ENCODE results near the gene CKAP2L. TPM values are rescaled to one million over a fixed set of nuclear protein-coding genes. Genes with fewer than 3 reads are reported as not detected.
"Not testable (repeated sequence)": the region's sequence is repeated elsewhere in the genome, so short reads cannot be mapped to it uniquely, and the experiment has no call there.

Gene CKAP2L
- total RNA-seq, 1 donor: 10.4 TPM

GRCh38 chr2:112712903-112713584, 51.4 kb downstream of the CKAP2L start:
- no peak overlapping the region for H3K4me3 ChIP-seq (ENCODE audit: low read depth, low read length)
- TF ChIP-seq CTCF (IDR thresholded peaks at IDR 0.05; ENCODE audit: insufficient read depth, low read depth, low read length): no peak
- peak; percentile 86 for DNase-seq (ENCODE audit: low read depth)

- no peak for TF ChIP-seq CTCF (IDR thresholded peaks at IDR 0.05; ENCODE audit: insufficient read depth, low read depth, low read length)
- DNase-seq (ENCODE audit: low read depth): no peak
- H3K4me3 ChIP-seq (ENCODE audit: low read depth, low read length): no peak overlapping the region
These were observed 51.9 kb downstream of the CKAP2L start for GRCh38 chr2:112712465-112712864.

DNA sequence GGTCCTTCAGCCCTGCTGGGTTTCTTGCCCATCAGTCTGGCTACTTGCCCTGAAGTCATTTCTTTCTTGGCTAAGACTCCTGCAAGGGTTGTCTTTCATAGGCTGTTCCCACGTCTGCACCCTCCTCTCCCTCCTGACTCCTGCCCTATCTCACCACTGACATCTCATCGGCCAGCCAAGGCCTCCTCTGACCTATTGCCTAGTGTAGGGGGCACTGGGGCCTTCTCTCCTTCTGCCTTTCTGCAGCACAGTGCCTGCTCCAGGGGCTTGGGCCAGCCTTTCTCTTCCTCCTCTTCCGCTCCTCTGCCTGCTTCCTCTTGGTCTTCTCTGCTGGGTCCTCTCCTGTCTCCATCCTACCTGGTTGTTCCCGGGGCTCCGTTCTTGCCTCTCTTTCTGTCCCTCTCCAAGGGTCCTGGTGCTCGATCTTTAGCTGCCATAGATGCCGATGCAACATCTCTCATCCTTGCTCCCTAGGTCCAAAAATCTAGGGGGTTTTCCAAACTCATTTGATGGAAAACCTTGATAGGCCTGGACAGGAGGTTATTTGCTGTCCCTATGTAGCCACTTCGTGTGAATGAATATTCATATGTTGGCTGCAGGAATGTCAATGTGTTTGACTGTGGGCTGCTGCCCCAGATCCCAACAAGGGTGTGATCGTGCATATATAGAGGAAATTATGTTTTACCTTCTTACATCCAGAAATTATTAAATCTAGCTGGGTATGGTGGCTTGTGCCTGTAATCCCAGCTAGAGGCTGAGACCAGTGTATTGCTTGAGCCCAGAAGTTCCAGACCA, 53.3 kb downstream of the CKAP2L start:
- H3K4me3 ChIP-seq (ENCODE audit: low read depth, low read length): no peak overlapping the region
- no peak for TF ChIP-seq CTCF (IDR thresholded peaks at IDR 0.05; ENCODE audit: insufficient read depth, low read depth, low read length)
- no peak for DNase-seq (ENCODE audit: low read depth)

- no peak for DNase-seq (ENCODE audit: low read depth)
- TF ChIP-seq CTCF (IDR thresholded peaks at IDR 0.05; ENCODE audit: insufficient read depth, low read depth, low read length): no peak
- no peak overlapping the region for H3K4me3 ChIP-seq (ENCODE audit: low read depth, low read length)
These were observed 54.7 kb downstream of the CKAP2L start for GRCh38 chr2:112709703-112710102.

DNA sequence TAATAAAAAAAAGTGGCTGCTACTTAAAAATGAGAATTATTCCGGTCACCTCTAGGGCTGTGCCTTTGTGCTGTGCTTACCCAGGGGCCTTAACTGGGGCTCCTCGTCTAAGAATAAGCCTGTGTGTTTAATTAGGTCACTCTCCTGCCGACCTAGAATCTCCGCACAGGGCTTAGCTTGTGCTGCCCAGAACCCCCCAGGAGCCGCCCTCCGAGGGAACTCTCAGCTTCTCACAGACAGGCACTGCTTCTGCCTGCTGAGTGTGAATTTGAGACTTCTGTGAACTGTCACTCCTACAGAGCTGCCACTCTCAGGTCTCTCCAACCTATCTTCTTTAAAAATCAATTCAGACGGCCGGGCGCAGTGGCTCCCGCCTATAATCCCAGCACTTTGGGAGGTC, 55.4 kb downstream of the CKAP2L start:
- DNase-seq (ENCODE audit: low read depth): no peak
- no peak for TF ChIP-seq CTCF (IDR thresholded peaks at IDR 0.05; ENCODE audit: insufficient read depth, low read depth, low read length)
- H3K4me3 ChIP-seq (ENCODE audit: low read depth, low read length): no peak overlapping the region

GRCh38 chr2:112706947-112707346, 57.5 kb downstream of the CKAP2L start:
- not testable (repeated sequence) for H3K4me3 ChIP-seq (ENCODE audit: low read depth, low read length); DNase-seq (ENCODE audit: low read depth)

GRCh38 chr2:112706170-112706664, 58.2 kb downstream of the CKAP2L start:
- no peak overlapping the region for H3K4me3 ChIP-seq (ENCODE audit: low read depth, low read length)
- no peak for TF ChIP-seq CTCF (IDR thresholded peaks at IDR 0.05; ENCODE audit: insufficient read depth, low read depth, low read length)
- peak; percentile 91 for DNase-seq (ENCODE audit: low read depth)

Measured in fibroblast of villous mesenchyme (primary cell).